NCI-H510A treated with DMSO at 0.1 percent for 48 hours (cell line): ENCODE data around the gene PATL1.

Experiments
- DNase-seq: peaks from one replicate; lab custom pipeline; 2025; lab: John Stamatoyannopoulos, UW

The PATL1 gene

DNA sequence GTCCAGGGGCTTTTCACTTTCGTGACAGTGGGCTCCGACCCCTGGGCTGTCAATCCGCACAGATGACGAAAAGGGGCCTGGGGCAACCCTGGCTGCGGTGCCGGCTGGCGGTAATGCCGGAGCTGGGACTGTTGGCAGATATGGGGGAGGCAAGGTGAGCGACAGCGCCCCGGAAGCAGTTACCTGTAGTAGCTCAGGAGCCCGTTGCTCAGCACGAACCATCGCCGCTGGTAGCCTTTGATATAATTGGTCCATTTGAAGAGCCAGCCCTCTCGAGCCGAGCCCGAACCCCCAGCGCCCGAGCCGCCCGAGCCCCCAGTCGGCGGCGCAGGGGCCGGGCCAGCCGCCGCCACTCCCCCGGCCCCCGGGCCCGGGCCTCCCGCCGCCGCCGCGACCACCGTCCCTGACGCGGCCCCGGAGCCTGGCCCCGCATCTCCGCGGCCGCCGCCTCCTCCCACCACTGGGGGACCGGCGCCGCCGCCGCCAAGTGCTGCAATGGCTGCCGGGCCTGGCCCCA lies 53.7 kb downstream of the PATL1 start:
- DNase-seq: peak; percentile 19

DNA sequence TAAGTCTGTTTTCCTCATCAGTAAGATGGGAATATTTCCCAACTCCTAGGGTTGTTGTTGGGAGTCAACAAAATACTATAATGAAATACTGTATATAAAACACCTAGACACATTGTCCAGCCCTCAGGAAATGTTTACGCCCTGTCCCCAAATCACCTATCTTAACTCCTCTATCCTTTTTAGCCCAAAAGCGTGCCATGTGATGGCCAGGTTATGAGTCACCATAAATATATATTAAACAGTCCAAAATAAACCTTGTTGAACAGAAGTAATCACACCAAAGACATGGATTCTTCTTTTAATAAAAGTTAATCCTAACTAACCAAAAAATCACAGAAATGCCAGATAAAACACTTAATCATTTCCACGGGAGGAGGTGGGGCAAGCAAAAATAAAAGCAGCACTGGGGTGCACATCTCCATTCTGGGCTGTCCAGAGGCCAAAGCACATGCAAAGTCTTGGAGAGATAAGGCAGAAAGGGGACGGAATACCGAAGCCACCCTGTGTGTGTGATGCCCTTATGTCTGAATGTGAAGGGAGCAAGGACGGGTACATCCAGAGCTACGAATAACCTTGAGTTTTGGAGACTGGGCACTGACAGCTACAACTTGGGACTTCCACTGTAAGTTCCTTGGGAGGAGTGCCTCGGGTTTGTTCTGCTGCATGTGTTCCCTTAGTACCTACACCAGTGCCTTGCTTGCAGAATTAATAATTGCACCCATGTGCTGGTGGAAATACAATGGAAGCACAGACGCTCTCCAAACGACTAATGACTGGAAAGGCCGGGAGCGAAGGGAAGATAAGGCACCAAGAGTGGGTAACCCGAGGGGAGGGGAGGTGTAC lies 54.3 kb downstream of the PATL1 start:
- no peak for DNase-seq

DNA sequence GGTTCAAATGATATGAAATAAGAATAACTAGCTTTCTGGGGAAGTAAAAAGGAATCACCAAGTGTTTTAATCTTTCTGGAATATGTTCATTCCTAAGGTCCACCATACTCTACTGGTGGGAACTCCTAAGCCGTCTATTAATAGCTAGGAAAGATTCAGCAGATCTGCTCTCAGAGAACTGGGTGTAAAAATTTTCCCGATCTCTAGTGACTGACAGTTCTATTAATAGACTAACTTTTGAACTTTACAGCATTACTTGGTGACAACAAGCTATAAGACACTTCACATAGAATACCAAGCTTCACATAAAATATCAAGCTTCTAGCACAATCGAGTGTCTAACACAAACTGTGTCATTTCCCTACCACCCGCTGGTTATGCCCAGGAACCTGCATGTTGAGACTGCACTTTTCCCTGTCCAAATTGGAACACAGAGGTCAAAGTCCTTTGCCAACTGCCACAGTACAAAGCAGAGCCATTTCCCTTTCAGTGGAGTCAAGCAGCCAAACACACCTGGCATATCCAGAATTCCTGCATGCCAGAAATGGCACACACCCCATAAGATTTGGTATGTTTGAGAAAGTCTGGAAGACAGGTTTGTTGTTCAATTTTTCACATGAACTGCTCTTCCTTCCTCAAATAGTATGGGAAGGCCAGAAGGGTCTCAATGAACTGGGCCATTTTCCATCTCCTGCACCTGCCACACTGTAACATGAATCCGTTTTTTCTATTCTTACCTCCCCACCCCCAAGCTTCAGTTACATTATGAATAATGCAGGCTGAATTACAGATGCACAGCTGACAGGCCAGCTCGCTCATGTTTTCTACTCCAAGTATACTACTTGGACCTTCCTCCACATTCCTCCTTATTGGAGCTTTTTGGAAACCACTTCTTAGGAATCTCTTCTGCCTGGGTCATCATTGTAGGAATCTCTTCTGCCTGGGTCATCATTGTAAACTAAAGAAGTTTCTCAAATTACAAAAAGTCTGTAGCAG lies 57.0 kb downstream of the PATL1 start:
- DNase-seq: peak; percentile 61

DNA sequence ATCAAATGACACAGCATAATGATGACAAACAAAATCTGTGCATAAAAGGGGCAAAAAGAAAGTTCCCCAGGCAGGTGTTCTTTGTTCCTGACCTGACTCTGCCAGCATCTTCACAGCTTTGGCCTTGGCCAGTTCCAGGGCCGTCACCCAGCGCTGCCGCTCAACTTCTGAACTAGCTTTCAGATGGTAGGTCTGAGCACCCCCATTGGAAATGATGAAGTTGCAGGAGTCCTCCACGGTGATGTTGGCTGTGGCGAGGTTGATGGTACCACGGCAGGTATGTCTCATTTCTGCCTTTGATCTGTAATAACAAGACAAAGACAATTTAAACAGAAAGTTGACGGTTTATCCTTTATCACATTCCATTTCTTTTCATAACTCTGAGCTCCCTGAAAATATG lies 58.5 kb downstream of the PATL1 start:
- DNase-seq: no peak

DNA sequence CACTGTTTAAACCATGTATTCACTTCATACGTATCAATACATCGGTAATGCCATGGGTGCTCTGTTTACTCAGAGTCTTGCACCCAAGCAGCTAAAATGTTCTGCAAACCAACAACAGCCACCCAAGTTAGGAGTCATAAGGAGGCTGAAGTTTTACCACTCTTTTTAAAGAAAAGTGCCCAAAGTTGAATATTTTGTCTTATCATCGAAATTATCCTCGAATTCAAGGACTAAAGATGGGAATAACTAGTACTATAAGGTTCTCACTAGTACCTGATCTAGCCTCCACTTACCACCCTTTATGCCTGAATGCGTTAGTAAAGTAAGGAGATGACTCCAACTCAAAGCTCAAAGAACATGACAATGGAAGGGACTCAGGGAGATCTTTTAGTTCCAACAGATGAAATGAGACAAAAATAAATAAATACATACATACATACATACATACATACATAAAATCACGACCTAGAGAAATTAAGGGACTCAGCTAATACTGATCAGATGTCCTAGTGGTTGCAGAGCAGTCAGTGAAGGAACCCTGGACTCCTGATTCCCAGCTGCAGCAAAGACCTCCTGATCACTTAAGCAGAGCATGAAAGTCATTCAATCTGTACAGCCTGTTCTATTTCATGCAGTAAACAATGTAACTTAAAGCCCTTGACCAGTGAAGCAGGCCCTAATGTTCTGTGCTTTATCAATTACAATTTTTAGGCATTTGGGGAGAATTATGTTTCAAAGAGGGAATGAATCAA lies 61.0 kb downstream of the PATL1 start:
- no peak for DNase-seq

DNA sequence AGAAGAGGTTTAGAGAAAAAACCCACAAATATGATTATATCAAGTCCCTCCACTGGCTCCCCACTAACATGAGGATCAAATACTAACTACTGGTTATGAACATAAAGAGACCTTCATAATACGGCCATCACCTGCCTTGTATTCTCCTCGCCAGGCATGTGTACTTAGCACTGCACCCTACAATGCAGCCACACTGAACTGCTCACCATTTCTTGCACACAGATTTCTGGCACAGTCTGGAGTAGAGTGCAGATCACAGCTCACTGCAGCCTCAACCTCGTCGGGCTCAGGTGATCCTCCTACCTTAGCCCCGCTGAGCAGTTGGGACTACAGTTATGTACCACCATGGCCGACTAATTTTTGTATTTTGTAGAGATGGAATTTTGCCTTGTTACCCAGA lies 66.4 kb downstream of the PATL1 start:
- no peak for DNase-seq

DNA sequence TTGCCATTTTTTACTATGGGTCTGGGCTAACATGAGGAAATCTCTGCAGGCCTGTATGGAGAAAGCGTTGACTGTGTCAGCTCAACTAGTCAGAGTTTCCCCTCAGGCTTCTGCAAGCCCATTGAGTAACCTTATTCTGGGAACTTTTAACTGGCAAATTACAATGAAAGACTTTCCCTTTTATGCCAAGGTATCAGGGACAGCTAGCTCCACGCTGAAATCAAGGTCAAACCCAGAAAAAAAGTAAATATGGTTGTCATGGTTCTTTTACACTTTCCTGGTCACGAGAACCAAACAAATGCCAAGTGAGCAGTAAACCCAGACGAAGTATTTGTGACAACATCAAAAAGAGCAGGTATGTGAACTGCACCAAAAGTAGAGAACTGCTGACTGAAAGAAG lies 67.0 kb downstream of the PATL1 start:
- no peak for DNase-seq

DNA sequence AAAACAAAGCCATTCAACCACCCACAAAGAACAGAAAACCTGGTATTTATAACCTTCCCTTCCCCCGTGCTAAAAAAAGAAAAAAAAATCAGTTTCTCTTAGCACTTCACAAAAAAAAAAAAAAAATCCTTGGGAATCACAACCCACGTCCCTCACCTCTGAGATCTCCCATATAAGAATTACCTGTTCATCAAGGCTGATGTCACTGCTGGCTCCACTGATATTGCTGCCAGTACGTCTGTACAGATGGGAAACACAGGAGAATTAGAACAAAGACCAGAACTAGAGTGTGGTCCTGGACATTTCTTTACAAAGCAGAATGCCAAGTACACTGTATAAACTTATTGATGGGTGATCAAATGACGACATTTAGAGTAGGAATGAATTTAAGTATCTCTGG lies 68.2 kb downstream of the PATL1 start:
- DNase-seq: no peak

DNA sequence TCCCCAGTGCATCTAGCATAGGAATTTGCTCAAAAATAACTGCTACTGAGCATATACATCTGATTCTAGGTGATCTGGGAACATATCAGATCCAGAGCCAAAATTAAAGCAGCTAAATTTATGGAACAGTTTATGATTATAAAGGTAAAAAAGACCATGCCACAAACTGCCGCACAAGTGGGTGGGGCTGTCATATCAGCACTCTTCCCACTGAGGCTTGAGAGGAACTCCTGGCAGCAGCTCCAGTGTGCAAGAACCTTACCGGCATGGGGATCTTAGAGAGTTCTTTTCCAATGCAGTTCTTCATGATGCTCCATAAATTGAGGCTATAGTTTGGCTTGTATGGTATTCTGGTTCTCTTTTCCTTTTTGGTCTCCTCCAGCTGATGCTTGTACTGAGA lies 68.6 kb downstream of the PATL1 start:
- DNase-seq: no peak

DNA sequence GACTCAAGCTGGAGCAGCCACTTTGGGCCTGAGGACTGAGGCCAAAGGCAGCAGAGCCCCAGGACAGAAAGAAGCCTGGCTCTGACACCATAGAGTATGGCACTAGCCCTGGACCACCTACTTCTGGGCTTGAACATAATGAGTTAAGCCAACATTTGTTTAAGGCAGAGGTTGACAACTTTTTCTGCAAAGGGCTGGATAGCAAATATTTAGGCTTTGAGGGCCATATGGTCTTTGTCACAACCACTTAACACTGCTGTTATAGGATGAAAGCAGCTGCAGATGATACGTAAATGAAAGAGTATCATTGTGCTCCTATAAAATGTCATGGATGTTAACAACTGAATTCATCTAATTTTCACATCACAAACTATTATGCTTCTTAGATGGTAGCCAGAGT lies 69.9 kb downstream of the PATL1 start:
- DNase-seq: no peak
